AG20443 (cell line): ENCODE results near the gene TSFM.

Experiments used
- DNase-seq: peaks from one replicate; pipeline ENCODE4 v3.0.0; 2012; ENCODE audit warnings: low spot score, mixed read lengths

The TSFM gene

DNA sequence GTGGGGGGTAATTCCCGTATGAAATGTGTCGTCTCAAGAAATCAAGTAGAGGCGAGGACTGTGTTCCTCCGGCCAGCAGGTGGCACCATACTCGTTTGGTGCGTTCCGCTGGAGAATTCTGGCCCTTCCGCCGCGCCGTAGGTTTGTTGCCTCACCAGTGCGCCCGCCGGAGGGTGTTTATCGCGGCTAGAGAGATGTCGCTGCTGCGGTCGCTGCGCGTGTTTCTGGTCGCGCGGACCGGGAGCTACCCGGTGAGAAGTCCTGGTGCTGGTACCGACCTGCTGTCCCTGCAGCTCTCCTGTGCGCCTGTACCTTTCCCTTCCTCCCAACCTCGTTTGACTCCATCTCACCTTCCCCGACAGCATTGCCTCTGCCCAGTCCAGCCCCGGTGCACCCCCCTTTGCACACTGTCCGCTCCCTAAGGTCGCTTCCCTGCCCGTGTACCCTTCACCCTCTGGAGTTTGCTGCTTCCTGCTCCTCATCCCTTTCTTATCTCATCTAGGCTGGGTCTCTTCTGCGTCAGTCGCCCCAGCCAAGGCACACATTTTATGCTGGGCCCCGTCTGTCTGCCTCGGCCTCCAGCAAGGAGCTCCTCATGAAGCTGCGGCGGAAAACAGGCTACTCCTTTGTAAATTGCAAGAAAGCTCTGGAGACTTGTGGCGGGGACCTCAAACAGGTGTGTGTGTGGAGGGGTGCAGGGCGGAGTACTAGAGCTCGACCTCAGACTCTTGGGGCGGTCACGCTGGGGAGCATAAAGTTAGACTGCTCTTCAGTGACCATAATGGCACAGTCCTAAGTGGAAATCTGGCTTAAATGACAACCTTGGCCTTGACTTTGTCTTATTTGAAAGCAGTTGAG is at the start of gene TSFM:
Gene TSFM (plus strand): TSS at position 180 of the 858 bp plus-strand sequence. CDS start 15 bp downstream, at position 195.
- peak; percentile 90 for DNase-seq

DNA sequence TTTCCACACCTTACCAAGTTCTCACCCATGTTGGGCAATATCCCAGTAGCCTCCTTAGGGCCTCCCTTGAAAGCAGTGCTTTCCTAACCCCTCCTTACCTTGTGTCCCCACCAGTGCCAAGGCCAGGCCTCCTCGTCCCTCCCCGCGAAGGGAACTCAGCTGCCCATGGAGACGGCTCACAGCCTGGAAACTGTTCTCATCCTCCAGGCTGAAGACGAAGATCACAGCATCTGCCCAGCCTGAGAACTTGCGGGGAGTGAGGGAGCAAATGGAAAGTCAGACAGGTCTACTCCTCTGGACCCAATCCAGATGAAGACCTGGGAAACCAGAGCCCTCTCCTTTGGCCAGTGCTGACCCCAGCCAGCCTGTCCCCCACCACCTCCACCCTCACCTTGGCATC is 48.7 kb upstream of the TSFM start:
- DNase-seq: no peak

DNA sequence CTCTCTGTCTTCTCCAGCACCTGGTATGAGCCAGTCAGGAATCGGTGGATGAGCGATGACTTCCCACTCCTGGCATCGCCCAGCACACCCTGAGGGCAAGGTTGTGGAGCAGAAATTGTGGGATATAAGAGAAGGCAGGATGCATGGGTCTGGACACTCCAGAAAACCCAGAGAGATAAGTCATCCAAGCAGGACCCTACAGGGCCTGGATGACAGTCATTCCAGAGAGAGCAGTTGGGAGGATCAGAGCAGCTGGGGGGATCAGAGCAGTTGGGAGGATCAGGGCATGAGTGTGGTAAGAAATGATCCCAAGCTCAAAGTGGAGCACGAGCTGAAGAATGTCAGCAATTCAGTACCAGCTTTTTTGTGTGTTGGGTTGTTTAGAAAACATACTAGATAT is 48.0 kb upstream of the TSFM start:
- no peak for DNase-seq

DNA sequence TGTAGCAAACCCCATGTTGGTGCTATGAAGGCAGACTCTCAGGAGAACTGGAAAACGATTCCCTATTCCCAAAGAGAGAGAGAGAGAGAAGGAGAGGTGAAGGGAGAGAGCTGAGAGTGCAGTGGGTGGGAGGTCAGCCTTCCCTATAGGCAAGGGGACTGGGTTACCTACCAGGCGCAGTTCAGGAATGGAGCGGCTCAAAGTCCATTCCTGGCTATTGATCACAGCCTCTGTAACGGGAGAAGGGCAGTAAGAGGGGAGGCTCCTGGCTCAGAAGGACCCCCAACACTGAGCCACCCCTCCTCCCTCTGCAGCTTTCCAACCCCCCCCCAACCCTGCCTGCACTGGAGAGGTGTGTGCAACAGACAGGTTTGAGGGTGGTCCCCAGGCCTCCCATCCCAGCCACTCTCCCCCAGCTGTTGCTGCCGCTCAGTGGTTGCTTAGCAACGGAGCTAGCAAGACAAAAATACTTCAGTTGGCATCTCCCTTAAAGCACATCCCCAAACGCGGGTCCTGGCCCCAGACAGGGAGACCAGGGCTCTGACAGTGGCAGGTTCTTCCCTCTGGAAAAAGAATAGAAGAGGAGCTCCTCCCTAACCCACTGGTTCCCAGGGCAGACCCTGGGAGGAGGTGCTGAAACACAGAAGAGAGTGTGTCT is 47.3 kb upstream of the TSFM start:
- no peak for DNase-seq

DNA sequence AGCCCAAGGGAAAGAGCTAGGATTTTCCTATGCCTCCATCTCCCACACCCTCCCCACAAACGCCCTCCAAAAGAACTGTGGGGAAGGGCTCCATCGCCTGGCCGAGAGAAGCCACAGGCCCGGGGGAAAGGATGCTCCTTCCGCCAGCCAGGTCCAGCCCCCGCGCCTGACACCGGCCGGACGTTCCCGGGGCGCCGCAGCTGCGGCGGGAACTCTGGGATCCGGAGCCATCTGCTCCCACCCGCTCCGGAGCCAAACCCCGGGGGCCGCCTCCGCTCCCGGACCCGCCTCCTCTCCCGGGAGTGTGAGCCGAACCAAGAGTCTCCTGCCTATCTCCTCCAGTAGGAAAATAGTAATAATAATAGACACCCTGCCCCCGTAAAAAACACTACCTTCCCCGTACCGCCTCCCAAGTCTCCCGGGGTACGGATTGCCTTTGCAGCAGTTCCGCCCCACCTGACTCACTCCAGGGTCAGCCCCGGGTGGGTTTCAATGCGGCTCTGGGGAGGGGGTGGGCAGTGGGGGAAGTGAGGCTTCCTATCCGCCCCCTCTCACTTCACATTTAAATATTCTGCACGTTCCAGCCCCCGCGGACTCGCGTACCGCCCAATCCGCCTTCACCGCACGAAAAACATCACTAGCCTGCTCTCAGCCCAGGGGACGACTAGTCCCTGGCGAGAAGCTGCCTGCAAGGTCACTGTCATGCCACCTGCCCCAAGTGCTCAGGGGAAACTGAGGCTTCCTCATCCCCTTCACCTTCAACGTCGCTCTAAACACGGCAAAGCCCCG is 46.4 kb upstream of the TSFM start:
- DNase-seq: peak; percentile 57

DNA sequence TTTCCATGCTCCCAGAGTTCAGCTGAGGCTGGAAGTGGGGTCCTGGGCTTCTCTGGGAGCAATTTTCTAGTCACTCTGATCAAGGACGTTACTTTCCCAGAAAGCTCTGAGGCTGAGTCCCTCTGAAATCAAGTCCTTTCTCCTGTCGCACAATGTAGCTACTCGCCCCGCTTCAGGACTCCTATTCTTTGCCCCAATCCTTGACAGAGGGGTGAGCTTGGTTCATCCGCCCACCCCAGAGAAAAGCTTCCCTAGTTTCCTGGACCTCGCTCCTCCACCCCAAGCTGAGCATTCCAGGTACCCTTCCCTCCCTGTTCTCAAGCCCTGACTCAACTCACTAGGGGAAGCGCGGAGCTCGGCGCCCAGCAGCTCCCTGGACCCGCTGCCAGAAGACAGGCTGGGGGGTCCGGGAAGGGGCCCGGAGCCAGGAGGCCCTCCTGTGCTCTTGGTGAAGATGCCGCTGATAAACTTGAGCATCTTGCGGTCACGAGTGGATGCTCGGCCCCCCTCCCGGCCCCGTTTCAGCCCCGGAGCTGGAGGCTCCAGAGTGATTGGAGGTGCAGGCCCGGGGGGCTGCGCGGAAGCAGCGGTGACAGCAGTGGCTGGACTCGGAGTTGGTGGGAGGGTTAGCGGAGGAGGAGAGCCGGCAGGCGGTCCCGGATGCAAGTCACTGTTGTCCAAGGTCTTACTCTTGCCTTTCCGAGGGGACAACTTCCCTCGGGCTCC is 45.7 kb upstream of the TSFM start:
- DNase-seq: no peak

DNA sequence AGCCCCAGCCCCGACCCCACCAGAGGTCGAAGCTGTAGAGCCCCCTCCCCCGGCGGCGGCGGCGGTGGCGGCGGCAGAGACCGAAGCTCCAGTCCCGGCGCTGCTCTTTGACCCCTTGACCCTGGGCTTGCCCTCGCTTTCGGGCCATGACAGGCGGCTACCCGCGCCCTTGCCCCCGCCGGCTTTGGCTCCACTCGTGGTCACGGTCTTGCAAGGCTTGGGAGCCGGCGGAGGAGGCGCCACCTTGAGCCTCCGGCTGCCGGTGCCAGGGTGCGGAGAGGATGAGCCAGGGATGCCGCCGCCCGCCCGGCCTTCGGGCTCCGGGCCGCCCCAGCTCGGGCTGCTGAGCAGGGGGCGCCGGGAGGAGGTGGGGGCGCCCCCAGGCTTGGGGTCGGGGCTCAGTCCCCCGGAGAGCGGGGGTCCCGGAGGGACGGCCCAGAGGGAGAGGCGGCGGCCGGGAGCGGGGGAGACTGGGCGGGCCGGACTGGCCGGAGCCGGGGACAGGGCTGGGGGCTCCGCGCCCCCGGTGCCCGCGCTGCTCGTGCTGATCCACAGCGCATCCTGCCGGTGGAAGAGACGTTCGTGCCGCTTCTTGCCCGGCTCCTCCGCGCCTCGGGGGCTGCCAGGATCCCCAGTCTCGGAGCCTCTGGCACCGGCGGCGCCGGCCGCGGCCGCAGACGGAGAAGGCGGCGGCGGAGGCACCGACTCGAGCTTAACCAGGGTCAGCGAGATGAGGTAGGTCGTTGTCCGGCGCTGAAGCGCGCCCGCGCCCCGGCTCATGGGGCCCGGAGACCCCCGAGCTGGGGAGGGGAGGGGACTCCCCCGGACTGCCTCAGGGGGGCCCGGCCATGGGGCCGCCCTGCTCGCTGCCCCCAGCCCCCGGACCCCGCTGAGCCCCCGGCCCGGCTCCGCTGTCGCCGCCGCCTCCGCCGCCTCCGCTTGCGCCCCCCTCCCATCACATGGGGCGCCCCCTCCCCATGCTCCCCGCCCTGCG is 44.8 kb upstream of the TSFM start:
- DNase-seq: peak; percentile 65

DNA sequence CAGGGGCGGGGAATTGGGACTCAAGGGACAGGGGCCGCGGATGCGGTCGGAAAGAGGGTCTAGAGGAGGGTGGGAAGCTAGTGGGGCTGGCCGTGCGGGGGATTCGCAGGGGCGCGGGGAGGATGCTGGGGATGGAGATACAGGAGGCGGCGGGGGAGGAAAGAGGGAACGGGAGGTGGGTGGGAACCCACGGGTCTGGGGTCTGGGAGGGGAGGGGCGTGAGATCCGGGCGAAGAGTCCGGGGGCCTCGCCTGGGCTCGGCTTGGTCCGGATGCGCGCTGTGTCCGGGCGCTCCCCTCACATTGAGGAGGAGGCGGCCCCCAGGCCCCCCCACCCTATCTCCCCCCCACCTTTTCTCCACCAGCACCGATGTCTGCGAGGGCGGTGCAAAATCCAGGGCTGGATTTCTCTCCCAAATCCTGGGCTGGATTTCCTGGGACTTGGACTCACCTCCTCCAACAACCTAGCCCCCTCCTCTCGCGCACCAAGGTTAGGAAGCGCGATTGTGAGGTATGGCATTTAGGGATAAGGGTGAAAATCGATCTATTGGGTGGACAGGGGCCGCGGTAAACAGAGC is 43.8 kb upstream of the TSFM start, which contains the start of gene AGAP2:
Gene AGAP2 (minus strand): TSS at position 82 of the 577 bp plus-strand sequence. CDS start 496 bp downstream, outside the sequence.
- no peak for DNase-seq

DNA sequence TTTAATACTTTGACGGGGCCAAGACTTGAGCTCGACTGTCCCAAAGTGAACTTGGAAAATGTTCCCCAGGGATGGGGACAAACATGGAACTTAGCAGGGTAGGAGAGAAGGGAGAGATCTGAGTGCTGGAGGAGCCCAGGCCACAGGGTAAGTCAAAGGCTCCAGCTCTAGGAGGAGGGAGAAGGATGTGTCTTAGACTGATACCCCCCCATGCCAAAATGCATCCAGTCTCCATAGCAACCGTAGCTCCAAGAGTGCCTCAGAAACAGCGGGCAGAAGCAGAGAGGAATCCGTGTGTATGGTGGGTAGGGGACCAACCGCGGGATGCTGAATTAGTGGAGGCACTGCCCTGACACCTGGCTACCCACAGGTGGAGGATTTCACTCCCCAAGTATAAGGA is 43.2 kb upstream of the TSFM start:
- no peak for DNase-seq

DNA sequence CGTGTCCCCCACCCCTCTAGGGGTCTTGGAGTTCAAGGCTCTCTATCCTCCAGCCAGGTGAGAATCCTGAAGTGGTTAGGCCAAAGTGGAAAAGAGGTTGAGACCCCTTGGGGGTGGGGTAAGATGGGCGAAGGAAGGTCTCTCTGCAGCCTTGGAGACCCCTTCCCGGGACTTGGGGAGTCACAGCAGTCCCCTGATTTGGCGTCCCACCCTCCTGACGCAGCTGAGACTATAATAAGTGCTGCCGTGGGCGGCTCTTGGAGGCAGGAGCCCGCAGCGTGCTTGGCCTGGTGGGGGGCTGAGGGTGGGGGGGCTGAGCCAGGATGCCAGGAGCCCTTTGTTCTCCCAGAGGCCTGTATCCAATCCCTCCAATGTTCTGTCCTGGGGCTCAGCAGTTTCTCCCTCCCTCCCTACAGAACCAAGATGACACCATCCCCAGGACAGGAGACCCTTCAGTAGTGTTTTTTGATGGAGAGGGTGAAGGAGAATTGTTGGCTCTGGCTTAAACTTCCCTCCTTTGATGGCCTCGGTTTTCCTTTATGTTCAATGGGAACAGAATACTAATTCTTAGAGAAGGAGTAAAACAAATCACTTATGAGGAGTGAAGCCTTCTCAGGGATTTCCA is 42.6 kb upstream of the TSFM start:
- no peak for DNase-seq

DNA sequence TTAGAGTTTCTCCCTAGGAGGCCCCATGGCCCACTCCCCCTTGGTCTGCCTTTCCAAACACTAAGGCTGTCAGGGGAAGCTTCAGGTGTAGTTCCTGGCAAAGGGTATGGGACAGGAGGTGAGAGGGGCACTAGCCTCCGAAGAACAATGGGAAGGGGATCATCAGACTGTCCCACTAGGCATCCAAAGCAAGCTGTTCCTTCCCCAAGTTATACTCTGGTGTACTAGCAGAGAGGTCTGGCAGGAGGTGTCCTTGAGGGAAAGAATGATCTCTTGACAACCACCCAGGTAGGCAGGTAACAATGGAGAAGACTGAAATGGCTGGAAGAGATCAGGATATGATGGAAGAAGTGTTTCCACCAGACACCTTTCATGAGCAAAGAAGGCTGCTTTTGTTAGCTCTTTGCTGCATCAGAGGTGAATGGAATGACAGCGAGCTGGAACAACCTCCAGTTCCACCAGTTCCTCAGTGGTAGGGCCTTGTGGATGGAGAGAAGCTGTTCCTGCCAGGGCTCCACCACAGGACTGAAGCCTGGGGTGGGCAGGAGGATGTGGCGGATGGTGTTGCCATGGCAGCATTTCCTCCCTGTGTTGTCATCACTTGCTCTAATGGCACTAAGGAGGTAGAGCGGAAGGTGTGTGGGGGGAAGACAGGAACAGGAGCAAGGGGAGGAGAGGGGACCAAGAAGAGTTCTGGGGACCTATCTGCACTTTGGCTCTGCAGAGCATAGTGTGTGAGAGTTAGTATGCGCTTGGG is 41.8 kb upstream of the TSFM start:
- DNase-seq: no peak

DNA sequence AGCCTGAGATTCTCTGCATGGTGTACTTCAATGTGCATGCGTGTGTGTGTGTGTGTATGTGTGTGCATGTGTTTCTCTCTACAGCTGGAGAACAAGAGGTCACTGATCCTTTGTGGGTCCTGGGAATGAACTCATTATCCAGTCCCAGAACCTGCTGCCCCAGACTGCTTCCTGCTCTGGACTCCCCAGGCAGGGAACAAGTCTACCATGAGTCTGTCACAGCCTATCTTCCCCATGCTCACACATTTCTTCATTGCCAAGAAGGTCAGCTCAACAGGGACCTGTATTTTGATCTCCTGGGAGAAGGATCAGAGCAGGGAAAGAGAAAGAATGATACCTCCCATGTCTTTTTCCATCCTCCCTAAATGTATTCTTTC is 41.2 kb upstream of the TSFM start:
- no peak for DNase-seq

DNA sequence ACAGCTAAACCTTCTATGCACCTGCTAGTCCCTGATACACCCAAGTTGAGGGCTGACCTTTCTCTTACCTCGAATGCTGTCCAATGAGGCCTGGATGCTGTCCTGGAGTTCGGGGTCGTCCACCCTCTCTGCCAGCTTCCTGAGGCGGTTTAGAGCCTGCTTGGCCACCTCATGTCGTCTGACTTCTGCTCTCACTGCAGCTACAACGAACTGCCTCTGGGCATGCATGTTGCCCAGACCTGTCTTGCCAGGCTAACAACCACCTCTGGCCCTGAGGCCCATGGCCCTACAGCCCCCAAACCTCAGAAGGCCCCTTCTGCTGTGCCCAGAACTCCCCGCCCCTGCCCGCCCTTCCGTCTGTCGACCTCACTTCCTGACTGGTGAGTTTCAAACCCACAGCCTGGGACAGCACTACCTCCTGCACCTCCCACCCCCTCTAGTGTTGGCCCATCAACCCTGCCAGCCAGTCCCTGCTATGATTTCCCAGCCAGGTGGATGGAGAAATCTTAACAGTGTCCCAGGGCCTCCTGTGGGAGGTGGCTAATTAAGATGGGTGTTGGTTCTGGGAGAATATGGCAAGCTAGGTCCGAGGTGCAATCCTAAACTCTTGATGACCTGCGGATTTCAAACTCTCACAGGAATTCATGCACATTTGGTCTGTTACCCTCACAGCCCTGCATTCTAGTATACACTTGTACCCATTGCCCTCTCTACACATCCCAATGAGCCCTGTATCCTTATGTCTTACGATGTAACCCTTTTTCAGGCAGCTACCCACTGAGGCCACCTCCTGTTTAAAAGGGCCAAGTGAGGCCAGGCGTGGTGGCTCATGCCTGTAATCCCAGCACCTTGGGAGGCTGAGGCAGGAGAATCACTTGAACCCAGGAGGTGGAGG is 40.5 kb upstream of the TSFM start:
- no peak for DNase-seq

DNA sequence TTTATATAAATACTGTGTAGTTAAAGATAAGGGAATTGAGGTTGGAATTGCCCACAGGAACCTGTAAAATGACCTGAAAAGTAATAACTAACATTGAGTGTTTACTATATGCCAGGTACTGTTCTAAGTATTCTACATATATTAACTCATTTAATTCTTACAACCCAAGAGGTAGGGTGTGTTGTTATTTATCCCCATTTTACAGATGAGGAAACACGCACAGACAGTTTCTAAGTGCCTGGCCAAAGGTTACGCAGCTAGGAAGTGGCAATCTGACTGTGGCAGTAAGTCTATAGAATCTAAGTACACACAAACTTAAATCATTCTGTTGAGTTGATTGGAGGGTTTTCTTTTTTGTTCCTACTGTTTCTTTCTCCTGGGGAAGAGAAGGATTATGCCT is 38.8 kb upstream of the TSFM start:
- DNase-seq: no peak

DNA sequence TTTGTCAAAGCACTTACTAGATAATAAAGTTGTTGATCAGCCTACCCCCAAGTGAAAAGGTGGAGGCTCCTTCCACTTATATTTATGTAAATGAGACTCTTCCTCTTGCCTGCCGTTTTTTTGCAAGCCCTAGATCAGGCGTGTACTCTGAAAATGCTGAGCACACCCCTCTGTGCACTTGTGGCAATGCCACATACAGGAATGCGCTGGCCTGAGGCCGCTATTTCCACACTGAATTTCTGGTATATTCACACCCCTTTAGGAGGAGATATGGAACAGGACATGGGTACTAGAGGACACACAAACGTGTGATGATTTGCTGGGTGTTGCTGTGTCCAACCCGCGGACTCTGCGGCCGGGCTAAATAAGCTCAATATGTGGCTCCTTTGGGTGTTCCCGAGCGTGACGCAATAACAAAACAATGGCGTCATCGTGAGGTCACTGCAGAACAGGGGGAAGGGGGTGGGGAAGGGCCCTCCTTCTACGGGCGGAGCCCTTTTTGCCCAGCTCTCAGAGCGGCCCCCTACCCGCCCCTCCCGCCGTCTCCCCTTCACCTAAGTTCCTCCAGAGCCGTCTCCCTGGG is 38.3 kb upstream of the TSFM start:
- DNase-seq: peak; percentile 85

DNA sequence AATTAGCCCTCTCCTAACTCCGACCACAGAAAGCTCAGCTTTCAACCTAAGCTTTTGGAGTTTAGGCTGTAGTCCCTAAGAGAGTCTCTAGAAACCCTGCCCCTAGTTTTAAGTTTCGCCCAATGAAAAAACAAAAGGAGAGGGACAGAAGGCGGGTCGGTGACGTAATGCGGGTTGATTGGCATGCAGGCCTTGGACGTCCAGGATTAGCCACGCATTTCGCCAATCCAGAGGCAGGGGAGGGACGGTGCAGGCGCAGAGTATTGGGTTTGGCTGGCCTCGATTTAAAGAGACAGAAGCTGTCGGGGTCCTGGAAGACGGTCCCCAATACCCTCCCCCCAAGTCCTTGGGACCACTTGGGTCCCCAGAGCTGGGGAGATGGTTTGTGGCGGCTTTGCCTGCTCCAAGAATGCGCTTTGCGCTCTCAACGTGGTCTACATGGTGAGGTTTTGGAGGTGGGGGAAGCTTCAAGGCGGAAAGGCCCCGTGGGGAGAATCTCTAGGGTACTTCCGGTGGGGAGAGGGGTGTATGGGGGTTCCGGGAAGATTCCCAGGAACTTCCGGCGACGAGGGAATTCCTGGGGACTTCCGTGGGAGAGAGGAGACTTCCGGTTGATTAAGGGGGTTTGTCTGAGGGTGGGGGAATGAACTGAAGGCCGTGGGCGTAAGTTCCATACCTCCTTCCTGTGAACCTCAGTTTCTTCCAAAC is 37.7 kb upstream of the TSFM start, which contains the start of gene TSPAN31:
Gene TSPAN31 (plus strand): TSS at position 263 of the 708 bp plus-strand sequence. CDS start 116 bp downstream, at position 379.
- DNase-seq: peak; percentile 95

DNA sequence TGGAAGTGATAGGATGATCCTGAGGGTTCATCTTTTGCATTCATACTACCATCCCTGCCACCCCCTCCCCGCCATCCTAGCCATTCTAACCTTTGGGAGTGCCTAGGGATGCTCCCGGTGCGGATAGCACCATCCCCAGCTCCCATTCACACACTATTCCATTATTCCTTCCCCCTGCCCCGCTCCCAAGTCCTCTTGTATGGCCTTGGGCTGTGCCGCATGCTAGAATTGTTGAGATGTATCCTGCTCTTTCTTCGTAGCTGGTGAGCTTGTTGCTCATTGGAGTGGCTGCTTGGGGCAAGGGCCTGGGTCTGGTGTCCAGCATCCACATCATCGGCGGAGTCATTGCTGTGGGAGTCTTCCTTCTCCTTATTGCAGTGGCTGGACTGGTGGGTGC is 37.1 kb upstream of the TSFM start:
- DNase-seq: no peak
